ENCODE results near the gene LXN.

The LXN gene

GRCh38 chr3:158678687-158679086 is 6.2 kb upstream of the LXN start:
- DNase-seq (ENCODE audit: low read depth): no peak
- no peak overlapping the region for H3K4me3 ChIP-seq (ENCODE audit: control insufficient read depth, low read depth, low read length)
- no peak for TF ChIP-seq CTCF (IDR thresholded peaks at IDR 0.05; ENCODE audit: control insufficient read depth, insufficient read depth, low read depth, low read length, missing control alignments)

- peak overlapping the region; percentile 34 for H3K4me3 ChIP-seq (ENCODE audit: control insufficient read depth, low read depth, low read length)
- TF ChIP-seq CTCF (IDR thresholded peaks at IDR 0.05; ENCODE audit: control insufficient read depth, insufficient read depth, low read depth, low read length, missing control alignments): no peak
- DNase-seq (ENCODE audit: low read depth): no peak
Observed at GRCh38 chr3:158671821-158672214, 630 bp downstream of the LXN start.

GRCh38 chr3:158668506-158668905 is 3.9 kb downstream of the LXN start:
- DNase-seq (ENCODE audit: low read depth): peak; percentile 41
- H3K4me3 ChIP-seq (ENCODE audit: control insufficient read depth, low read depth, low read length): no peak overlapping the region
- TF ChIP-seq CTCF (IDR thresholded peaks at IDR 0.05; ENCODE audit: control insufficient read depth, insufficient read depth, low read depth, low read length, missing control alignments): no peak

- H3K4me3 ChIP-seq (ENCODE audit: control insufficient read depth, low read depth, low read length): no peak overlapping the region
- TF ChIP-seq CTCF (IDR thresholded peaks at IDR 0.05; ENCODE audit: control insufficient read depth, insufficient read depth, low read depth, low read length, missing control alignments): no peak
- no peak for DNase-seq (ENCODE audit: low read depth)
Observed at GRCh38 chr3:158666416-158666815, 6.0 kb downstream of the LXN start.

GRCh38 chr3:158663832-158664231 is 8.6 kb downstream of the LXN start:
- TF ChIP-seq CTCF (IDR thresholded peaks at IDR 0.05; ENCODE audit: control insufficient read depth, insufficient read depth, low read depth, low read length, missing control alignments): no peak
- no peak overlapping the region for H3K4me3 ChIP-seq (ENCODE audit: control insufficient read depth, low read depth, low read length)
- no peak for DNase-seq (ENCODE audit: low read depth)

- no peak overlapping the region for H3K4me3 ChIP-seq (ENCODE audit: control insufficient read depth, low read depth, low read length)
- TF ChIP-seq CTCF (IDR thresholded peaks at IDR 0.05; ENCODE audit: control insufficient read depth, insufficient read depth, low read depth, low read length, missing control alignments): no peak
- DNase-seq (ENCODE audit: low read depth): no peak
Observed at GRCh38 chr3:158663246-158663645, 9.2 kb downstream of the LXN start.

GRCh38 chr3:158660711-158661110 is 11.7 kb downstream of the LXN start:
- no peak overlapping the region for H3K4me3 ChIP-seq (ENCODE audit: control insufficient read depth, low read depth, low read length)
- no peak for TF ChIP-seq CTCF (IDR thresholded peaks at IDR 0.05; ENCODE audit: control insufficient read depth, insufficient read depth, low read depth, low read length, missing control alignments)
- no peak for DNase-seq (ENCODE audit: low read depth)

Measured in AG09309 (cell line).